GM12875 (cell line): ENCODE results near the gene IBTK.
"Not testable (repeated sequence)": the region's sequence is repeated elsewhere in the genome, so short reads cannot be mapped to it uniquely, and the experiment has no call there.

Experiments used
- H3K4me3 ChIP-seq: one replicate; pipeline ENCODE4 v1.5.1; 2011; ENCODE audit warnings: low read depth, low read length, control low read depth
- CTCF ChIP-seq: IDR thresholded peaks from 2 replicates; pipeline ENCODE4 v1.5.1; 2011; ENCODE audit warnings: low read depth, mild to moderate bottlenecking, control low read depth, inconsistent platforms, low read length, moderate library complexity, borderline replicate concordance; ENCODE audit not compliant: insufficient read depth

Gene IBTK

GRCh38 chr6:82176616-82177015 lies 70.9 kb downstream of the IBTK start:
- no peak for TF ChIP-seq CTCF
- H3K4me3 ChIP-seq: no peak overlapping the region

GRCh38 chr6:82172594-82172993 lies 75.0 kb downstream of the IBTK start:
- TF ChIP-seq CTCF: no peak
- no peak overlapping the region for H3K4me3 ChIP-seq

- no peak overlapping the region for H3K4me3 ChIP-seq
- TF ChIP-seq CTCF: no peak
These were observed 78.2 kb downstream of the IBTK start for GRCh38 chr6:82169138-82169876.

GRCh38 chr6:82166493-82166892 lies 81.1 kb downstream of the IBTK start:
- TF ChIP-seq CTCF: no peak
- H3K4me3 ChIP-seq: no peak overlapping the region

GRCh38 chr6:82160255-82160990 lies 87.1 kb downstream of the IBTK start:
- no peak for TF ChIP-seq CTCF
- H3K4me3 ChIP-seq: no peak overlapping the region

- not testable (repeated sequence) for H3K4me3 ChIP-seq
These were observed 94.8 kb downstream of the IBTK start for GRCh38 chr6:82152786-82153185.

- H3K4me3 ChIP-seq: not testable (repeated sequence)
These were observed 96.4 kb downstream of the IBTK start for GRCh38 chr6:82151147-82151546.

- TF ChIP-seq CTCF: no peak
- H3K4me3 ChIP-seq: no peak overlapping the region
These were observed 101.6 kb downstream of the IBTK start for GRCh38 chr6:82145926-82146452.
